Stimulated activated CD8-positive, alpha-beta memory T cell treated with anti-CD3 and anti-CD28 coated beads, Interleukin-12 subunit alpha, Interleukin-12 subunit beta, amount 100 ng/mL, for 4 hours (primary cell): ENCODE measurements around the gene MAD1L1.

Experiments used
- DNase-seq: peaks from one replicate; pipeline ENCODE4 v3.0.0-alpha.2; 2020; ENCODE audit warnings: low read depth

Gene MAD1L1

DNA sequence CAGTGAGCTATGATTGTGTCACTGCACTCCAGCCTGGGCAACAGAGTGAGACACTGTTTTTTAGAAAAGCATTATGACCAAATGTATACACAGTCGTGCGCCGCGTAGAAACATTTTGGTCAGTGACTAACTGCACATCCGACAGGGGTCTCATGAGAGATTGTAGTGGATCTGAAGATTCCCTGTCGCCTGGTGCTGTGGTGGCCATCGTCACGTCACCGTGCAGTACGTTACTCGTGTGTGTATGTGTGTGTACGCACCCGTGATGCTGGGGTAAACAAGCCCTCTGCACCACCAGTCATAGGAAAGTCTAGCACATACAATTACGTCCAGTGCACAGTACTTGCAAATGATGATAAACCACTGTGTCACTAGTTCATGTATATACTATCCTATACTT is 453.3 kb downstream of the MAD1L1 start:
- no peak for DNase-seq

DNA sequence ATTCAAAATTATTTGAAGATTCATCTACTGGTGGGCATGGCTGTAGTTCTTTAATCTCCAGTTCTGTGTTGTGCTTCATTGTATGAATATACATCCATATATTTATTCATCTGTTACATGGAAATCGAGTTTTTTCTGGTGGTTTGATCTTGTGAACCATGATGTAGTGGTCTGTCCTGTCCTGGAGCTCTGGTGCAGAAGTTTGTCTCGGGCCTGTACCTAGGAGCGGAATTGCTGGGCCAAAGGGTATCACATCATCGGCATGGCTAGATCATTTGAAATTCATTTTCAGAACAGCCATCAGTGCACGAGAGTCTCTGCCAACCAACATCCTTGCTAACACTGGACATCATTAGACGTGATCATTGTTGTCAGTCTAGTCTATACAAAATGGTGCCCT is 455.6 kb downstream of the MAD1L1 start:
- DNase-seq = no peak

- DNase-seq = no peak
Observed at GRCh38 chr7:1775389-1775788, 457.4 kb downstream of the MAD1L1 start.

DNA sequence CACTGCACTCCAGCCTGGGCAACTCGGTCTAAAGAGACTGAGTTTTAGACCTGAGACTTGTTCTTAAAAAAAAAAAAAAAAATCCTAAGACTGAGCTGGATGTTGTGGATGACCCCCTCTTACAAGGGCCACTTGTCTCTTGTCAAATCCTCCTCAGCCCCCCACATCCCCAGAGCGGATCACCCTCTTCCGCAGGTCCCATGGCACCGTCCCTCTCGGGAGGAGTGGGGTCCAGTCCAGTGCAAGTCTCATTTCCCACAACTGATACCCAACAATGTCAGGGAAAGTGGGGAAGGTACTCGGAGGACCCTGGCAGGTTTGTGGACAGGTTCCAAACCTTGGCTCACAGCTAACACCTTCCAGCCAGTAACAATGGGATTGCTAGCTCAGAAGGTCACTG is 462.4 kb downstream of the MAD1L1 start:
- no peak for DNase-seq

GRCh38 chr7:1769286-1770200 is 463.2 kb downstream of the MAD1L1 start:
- no peak for DNase-seq

- no peak for DNase-seq
Observed at GRCh38 chr7:1768832-1769231, 463.9 kb downstream of the MAD1L1 start.

GRCh38 chr7:1767524-1767923 is 465.2 kb downstream of the MAD1L1 start:
- no peak for DNase-seq
